Skin of body (tissue), 2 donors: ENCODE results near the gene VWA7. TPM values are rescaled to one million over a fixed set of nuclear protein-coding genes. Genes with fewer than 3 reads are reported as not detected.
"Not testable (repeated sequence)": the region's sequence is repeated elsewhere in the genome, so short reads cannot be mapped to it uniquely, and the experiment has no call there.

Experiments used
- DNase-seq: peaks from one replicate; lab custom pipeline; 2025; lab: John Stamatoyannopoulos, UW
- total RNA-seq: library from RNA; depleted of rRNA; stranded (reverse); fragments of >200 nt; gene quantifications from one replicate; pipeline ENCODE4 v1.2.3, GENCODE V29; 2014

The VWA7 gene
- total RNA-seq, result 0.99 TPM

GRCh38 chr6:31776989-31777666 lies at the start of gene VWA7:
TSS of gene VWA7 (minus strand) at chr6:31777328. CDS start at chr6:31776779, 549 bp downstream.
- DNase-seq, result no peak

- DNase-seq, result no peak
Measured at GRCh38 chr6:31826793-31827285, 49.7 kb upstream of the VWA7 start.

GRCh38 chr6:31825553-31825952 lies 48.4 kb upstream of the VWA7 start:
- no peak for DNase-seq

GRCh38 chr6:31823592-31824196 lies 46.6 kb upstream of the VWA7 start:
- DNase-seq, result not testable (repeated sequence)

- DNase-seq, result no peak
Measured at GRCh38 chr6:31822036-31822821, 45.1 kb upstream of the VWA7 start.

GRCh38 chr6:31821301-31822035 lies 44.3 kb upstream of the VWA7 start:
- DNase-seq, result no peak

GRCh38 chr6:31820399-31820798 lies 43.3 kb upstream of the VWA7 start:
- not testable (repeated sequence) for DNase-seq

- no peak for DNase-seq
Measured at GRCh38 chr6:31819871-31820299, 42.8 kb upstream of the VWA7 start.

- not testable (repeated sequence) for DNase-seq
Measured at GRCh38 chr6:31817929-31818511, 40.9 kb upstream of the VWA7 start.

- not testable (repeated sequence) for DNase-seq
Measured at GRCh38 chr6:31817133-31817928, 40.2 kb upstream of the VWA7 start.

GRCh38 chr6:31815025-31815838 lies 38.1 kb upstream of the VWA7 start, which contains the start of the genes HSPA1A and HSPA1L:
TSS of gene HSPA1A (plus strand) at chr6:31815543. CDS start at chr6:31815757, 214 bp downstream.
TSS of gene HSPA1L (minus strand) at chr6:31815283. CDS start at chr6:31811972, 3,311 bp downstream.
- DNase-seq, result peak; percentile 93

- DNase-seq, result peak; percentile 99
Measured at GRCh38 chr6:31814677-31815024, 37.5 kb upstream of the VWA7 start.

GRCh38 chr6:31813465-31813849 lies 36.3 kb upstream of the VWA7 start:
- no peak for DNase-seq

- no peak for DNase-seq
Measured at GRCh38 chr6:31811645-31812044, 34.5 kb upstream of the VWA7 start.

GRCh38 chr6:31808599-31808998 lies 31.5 kb upstream of the VWA7 start:
- not testable (repeated sequence) for DNase-seq

GRCh38 chr6:31806470-31807272 lies 29.5 kb upstream of the VWA7 start, which contains the start of gene LSM2:
TSS of gene LSM2 (minus strand) at chr6:31806966. CDS start at chr6:31806757, 209 bp downstream.
- peak; percentile 94 for DNase-seq

- no peak for DNase-seq
Measured at GRCh38 chr6:31805939-31806469, 28.9 kb upstream of the VWA7 start.
